ENCODE measurements around the gene APOBEC3H.

APOBEC3H gene

DNA sequence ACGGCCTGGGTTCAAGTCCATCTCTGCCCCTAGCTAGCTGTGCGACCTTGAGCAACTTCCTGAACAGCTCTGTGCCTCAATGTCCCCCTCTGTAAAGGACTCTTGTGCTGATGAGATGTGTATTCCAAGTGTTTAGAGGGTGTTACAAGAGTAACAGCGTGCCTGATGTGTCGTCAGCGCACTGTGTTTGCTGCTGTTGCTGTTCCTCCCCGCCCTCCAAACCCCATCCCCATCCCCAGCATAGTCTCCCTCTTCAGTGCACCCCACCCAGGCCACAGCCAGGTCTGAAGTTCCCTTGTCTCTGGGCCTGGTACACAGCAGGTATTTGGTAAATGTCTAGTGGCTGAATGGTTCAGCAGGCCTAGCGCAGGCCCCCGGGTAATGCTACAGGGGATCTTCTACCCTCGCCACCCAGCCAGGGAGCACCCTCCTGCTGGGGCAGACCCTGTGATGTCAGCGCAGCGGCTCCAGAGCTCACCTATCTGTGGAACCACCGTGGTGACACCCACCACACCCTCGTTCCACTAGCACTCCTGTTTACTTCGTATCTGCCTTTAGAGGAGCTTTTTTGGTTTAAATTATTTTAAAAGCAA, 45.1 kb downstream of the APOBEC3H start:
- no peak for DNase-seq (ENCODE audit: low read depth)
- TF ChIP-seq, protein P1, sequence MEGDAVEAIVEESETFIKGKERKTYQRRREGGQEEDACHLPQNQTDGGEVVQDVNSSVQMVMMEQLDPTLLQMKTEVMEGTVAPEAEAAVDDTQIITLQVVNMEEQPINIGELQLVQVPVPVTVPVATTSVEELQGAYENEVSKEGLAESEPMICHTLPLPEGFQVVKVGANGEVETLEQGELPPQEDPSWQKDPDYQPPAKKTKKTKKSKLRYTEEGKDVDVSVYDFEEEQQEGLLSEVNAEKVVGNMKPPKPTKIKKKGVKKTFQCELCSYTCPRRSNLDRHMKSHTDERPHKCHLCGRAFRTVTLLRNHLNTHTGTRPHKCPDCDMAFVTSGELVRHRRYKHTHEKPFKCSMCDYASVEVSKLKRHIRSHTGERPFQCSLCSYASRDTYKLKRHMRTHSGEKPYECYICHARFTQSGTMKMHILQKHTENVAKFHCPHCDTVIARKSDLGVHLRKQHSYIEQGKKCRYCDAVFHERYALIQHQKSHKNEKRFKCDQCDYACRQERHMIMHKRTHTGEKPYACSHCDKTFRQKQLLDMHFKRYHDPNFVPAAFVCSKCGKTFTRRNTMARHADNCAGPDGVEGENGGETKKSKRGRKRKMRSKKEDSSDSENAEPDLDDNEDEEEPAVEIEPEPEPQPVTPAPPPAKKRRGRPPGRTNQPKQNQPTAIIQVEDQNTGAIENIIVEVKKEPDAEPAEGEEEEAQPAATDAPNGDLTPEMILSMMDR (IDR thresholded peaks at IDR 0.05; ENCODE audit: low read depth, low read length), result no peak
- TF ChIP-seq MYC (IDR thresholded peaks at IDR 0.05; ENCODE audit: low read depth, low read length) (no peak), POLR2A (IDR thresholded peaks at IDR 0.05; ENCODE audit: extremely low read depth, insufficient read length) (no peak)
- TF ChIP-seq, protein P2, sequence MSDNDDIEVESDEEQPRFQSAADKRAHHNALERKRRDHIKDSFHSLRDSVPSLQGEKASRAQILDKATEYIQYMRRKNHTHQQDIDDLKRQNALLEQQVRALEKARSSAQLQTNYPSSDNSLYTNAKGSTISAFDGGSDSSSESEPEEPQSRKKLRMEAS (IDR thresholded peaks at IDR 0.05; ENCODE audit: low read depth, low read length), result no peak
- no peak overlapping the region for H3K4me3 ChIP-seq (ENCODE audit: low read depth, low read length)

DNA sequence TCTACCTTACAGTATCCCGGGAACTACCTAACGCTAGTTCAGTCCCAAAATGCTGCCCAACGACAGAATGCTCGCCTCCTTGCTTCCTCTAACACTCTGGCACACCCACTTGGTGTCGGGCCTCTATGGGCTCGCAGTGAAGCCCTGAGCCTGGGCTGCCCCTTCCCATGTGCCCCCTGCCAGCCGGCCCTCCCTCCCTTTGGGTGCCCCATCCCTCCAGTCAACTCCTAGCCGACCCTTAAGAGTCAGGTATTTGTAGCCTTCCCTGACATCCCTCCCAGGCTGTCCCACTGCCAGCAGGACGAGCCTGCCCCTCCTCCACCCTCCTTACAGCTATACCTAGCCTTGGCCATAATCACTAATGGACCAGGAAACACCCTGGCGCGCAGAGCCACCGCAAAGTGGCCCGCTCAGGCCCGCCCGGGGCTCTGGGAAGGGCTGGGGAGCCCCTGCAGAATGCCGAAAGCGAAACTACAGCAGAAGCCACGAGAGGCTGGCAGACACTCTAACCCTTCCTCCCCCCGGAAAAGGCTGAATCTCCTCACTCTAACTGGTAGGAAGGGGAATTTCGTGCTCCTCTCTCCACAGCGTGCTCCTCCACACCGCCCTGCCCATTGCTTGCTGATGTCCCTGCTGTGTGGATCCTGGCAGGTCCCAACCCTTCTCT, 47.2 kb downstream of the APOBEC3H start:
- DNase-seq (ENCODE audit: low read depth), result peak; percentile 43
- TF ChIP-seq, protein P2 (IDR thresholded peaks at IDR 0.05; ENCODE audit: low read depth, low read length), result no peak
- TF ChIP-seq POLR2A (IDR thresholded peaks at IDR 0.05; ENCODE audit: extremely low read depth, insufficient read length) (no peak), MYC (IDR thresholded peaks at IDR 0.05; ENCODE audit: low read depth, low read length) (no peak)
- TF ChIP-seq, protein P1 (IDR thresholded peaks at IDR 0.05; ENCODE audit: low read depth, low read length), result no peak
- peak overlapping the region; percentile 60 for H3K4me3 ChIP-seq (ENCODE audit: low read depth, low read length)

DNA sequence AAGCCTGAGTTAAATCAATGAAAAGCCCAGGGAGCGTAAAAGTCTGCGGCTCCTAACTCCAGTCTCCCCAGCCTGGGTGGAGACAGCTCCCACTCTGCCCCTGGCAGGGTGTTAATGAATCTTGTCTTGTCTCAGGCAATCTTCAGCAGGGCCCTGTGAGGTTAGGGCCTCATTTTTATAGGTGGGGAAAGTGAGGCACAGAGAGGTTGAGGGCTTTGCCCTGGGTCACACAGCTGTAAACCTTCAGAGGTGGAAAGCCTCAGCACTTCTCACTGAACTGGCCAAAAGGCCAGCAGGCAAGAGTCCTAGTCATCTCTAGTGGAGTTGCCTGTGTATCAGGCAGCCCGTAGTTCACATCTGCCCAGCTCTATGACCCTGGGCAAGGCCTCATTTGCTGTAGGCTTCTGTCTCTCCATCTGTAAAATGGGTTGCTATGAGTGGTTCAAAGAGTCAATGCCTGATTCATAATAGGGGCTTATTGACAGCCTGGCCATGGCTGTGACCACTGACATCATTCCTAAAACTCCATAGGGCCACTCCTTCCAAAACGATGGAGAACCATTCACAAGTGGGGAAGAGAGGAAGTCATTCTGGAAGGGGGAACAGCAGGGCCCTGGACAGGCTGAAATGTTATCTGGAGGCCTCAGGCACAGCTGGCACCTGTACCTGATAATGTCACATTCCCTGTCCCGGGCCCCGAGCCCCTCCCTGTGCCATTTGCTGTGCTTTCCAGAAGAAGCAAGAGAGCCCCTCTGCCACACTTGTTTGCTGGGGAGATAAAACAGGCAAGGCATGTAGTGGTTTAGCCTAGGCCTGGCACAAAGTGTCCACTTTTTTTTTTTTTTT, 49.4 kb downstream of the APOBEC3H start:
- H3K4me3 ChIP-seq (ENCODE audit: low read depth, low read length), result no peak overlapping the region
- TF ChIP-seq POLR2A (IDR thresholded peaks at IDR 0.05; ENCODE audit: extremely low read depth, insufficient read length), result no peak
- TF ChIP-seq, protein P2 (IDR thresholded peaks at IDR 0.05; ENCODE audit: low read depth, low read length), result no peak
- no peak for TF ChIP-seq MYC (IDR thresholded peaks at IDR 0.05; ENCODE audit: low read depth, low read length)
- TF ChIP-seq, protein P1 (IDR thresholded peaks at IDR 0.05; ENCODE audit: low read depth, low read length), result no peak
- DNase-seq (ENCODE audit: low read depth), result no peak

DNA sequence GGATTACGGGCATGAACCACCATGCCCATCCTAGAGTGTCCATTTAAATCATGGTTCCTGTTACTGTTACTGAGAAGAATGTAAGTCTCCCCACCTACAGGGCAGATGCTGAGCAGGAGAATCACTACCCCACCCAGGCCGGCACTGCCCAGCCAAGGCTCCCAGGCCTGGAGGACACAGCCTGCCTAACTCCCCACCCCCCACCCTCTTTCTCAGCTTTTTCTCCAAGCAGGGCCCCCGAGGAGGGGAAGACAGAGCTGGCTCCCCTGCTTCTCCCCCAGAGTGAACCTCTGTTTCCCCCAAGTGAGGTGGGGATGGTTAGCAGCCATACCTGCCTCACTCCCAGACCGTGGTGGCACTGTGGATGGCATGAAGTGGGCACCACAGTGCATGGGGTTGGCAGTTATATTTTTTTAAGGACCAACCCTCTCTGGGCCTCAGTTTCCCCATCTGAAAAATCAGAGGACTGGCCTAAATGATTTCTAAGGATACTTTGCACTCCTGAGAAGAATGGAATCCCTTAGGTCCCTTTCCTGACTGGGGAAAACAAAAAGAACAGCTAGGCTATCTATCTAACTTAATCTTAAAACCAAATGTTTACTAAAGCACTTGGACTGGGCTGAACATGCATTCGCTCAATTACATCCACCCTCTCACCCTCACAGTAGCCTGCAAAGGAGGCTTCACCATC, 50.4 kb downstream of the APOBEC3H start:
- TF ChIP-seq, protein P1 (IDR thresholded peaks at IDR 0.05; ENCODE audit: low read depth, low read length), result no peak
- TF ChIP-seq POLR2A (IDR thresholded peaks at IDR 0.05; ENCODE audit: extremely low read depth, insufficient read length) (no peak), MYC (IDR thresholded peaks at IDR 0.05; ENCODE audit: low read depth, low read length) (no peak)
- TF ChIP-seq, protein P2 (IDR thresholded peaks at IDR 0.05; ENCODE audit: low read depth, low read length), result no peak

DNA sequence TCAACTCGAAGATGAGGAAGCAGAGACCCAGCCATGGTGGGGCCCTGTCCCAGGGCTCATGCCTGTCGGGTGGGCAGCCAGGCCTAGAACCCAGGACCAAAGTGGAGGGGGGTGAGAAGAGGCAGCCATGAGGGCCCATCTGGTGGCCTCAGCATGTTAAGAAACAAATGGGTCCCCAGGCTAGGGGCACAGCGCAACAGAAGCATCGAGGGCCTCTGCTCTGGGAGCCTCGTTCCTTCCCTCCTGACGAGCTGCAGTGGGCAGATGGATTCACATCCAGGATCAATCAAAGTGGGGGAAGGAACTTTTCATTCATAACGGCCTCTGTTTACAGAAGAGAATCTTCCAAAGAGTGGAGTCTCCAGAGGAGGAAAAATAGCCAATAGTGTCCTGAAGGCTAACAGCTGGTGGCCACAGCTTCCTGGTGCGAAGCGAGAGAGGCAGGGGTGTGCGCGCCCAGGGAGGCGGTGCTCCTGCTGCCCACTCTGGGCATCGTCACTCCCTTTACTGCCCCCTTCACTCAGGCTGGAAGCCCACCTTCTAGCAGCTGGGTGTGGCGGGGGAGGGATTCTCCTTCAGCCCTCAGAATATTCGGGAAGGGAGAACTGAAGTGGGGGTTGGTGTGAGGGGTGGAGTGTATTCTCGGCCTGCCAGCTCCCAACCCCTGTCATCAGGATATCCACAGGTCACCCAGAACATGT, 51.1 kb downstream of the APOBEC3H start:
- no peak for TF ChIP-seq POLR2A (IDR thresholded peaks at IDR 0.05; ENCODE audit: extremely low read depth, insufficient read length)
- TF ChIP-seq, protein P2 (IDR thresholded peaks at IDR 0.05; ENCODE audit: low read depth, low read length), result no peak
- no peak for TF ChIP-seq MYC (IDR thresholded peaks at IDR 0.05; ENCODE audit: low read depth, low read length)
- TF ChIP-seq, protein P1 (IDR thresholded peaks at IDR 0.05; ENCODE audit: low read depth, low read length), result no peak
- DNase-seq (ENCODE audit: low read depth), result no peak

More for the DNA sequence above, 50.4 kb downstream of the APOBEC3H start:
- DNase-seq (ENCODE audit: low read depth), result no peak
- no peak overlapping the region for H3K4me3 ChIP-seq (ENCODE audit: low read depth, low read length)

More for the DNA sequence above, 51.1 kb downstream of the APOBEC3H start:
- no peak overlapping the region for H3K4me3 ChIP-seq (ENCODE audit: low read depth, low read length)
